BE2C (cell line): ENCODE data around the gene CELA1.

Source experiments
- DNase-seq: peaks from one replicate; pipeline ENCODE4 v3.0.0-alpha.2; 2020
- H3K27me3 ChIP-seq: fragments of 250-450 bp; sonication (Bioruptor Pico); 2 replicates; pipeline ENCODE4 v1.5.1; 2020; ENCODE audit warnings: mild to moderate bottlenecking
- H3K36me3 ChIP-seq: fragments of 250-450 bp; sonication (Bioruptor Pico); 2 replicates; pipeline ENCODE4 v1.5.1; 2020; ENCODE audit warnings: mild to moderate bottlenecking
- H3K4me1 ChIP-seq: fragments of 250-450 bp; sonication (Bioruptor Pico); 2 replicates; pipeline ENCODE4 v1.5.1; 2020
- H3K4me3 ChIP-seq: 2 replicates; pipeline ENCODE4 v1.5.1; 2011; ENCODE audit warnings: low read depth, low read length
- H3K9me3 ChIP-seq: fragments of 250-450 bp; sonication (Bioruptor Pico); 2 replicates; pipeline ENCODE4 v1.5.1; 2020
- CTCF ChIP-seq: IDR thresholded peaks from 2 replicates; pipeline ENCODE4 v1.5.1; 2012; ENCODE audit warnings: mild to moderate bottlenecking, low read depth, low read length

CELA1 gene

GRCh38 chr12:51383269-51383905 is 36.9 kb upstream of the CELA1 start:
- TF ChIP-seq CTCF = no peak
- Histone ChIP-seq H3K27me3 (no peaks in the 10 kb centered on the region), H3K36me3 (no peaks in the 10 kb centered on the region), H3K9me3 (no peaks in the 10 kb centered on the region), H3K4me3 (no peak overlapping the region), H3K4me1 (peaks cover 9% of the 10 kb centered on the region)
- DNase-seq = no peak

GRCh38 chr12:51382173-51382572 is 35.7 kb upstream of the CELA1 start:
- Histone ChIP-seq H3K9me3 (no peaks in the 10 kb centered on the region), H3K36me3 (peaks cover 5% of the 10 kb centered on the region), H3K4me1 (peaks cover 7% of the 10 kb centered on the region), H3K4me3 (no peak overlapping the region), H3K27me3 (no peaks in the 10 kb centered on the region)
- DNase-seq = no peak
- no peak for TF ChIP-seq CTCF

- H3K27me3 ChIP-seq = no peaks in the 10 kb centered on the region
- peaks cover 8% of the 10 kb centered on the region for H3K36me3 ChIP-seq
- no peak for DNase-seq
- TF ChIP-seq CTCF = no peak
- no peak overlapping the region for H3K4me3 ChIP-seq
- peaks cover 7% of the 10 kb centered on the region for H3K4me1 ChIP-seq
- H3K9me3 ChIP-seq = no peaks in the 10 kb centered on the region
Measured at GRCh38 chr12:51381226-51382079, 35.0 kb upstream of the CELA1 start.

GRCh38 chr12:51379571-51379970 is 33.1 kb upstream of the CELA1 start:
- Histone ChIP-seq H3K4me1 (peaks cover 7% of the 10 kb centered on the region), H3K4me3 (no peak overlapping the region), H3K9me3 (no peaks in the 10 kb centered on the region), H3K36me3 (peaks cover 8% of the 10 kb centered on the region), H3K27me3 (no peaks in the 10 kb centered on the region)
- DNase-seq = no peak
- TF ChIP-seq CTCF = no peak

GRCh38 chr12:51378749-51379148 is 32.3 kb upstream of the CELA1 start:
- no peak for DNase-seq
- Histone ChIP-seq H3K4me1 (peaks cover 7% of the 10 kb centered on the region), H3K27me3 (no peaks in the 10 kb centered on the region), H3K4me3 (no peak overlapping the region), H3K9me3 (no peaks in the 10 kb centered on the region), H3K36me3 (peaks cover 8% of the 10 kb centered on the region)
- TF ChIP-seq CTCF = no peak
